GM12878 (cell line): Measurements from ENCODE around the gene OOSP2. TPM values are rescaled to one million over a fixed set of nuclear protein-coding genes. Genes with fewer than 3 reads are reported as not detected.

Source experiments
- ATAC-seq: fragments of 200-7000 bp; cut with Tn5 transposase; 3 replicates; pipeline ENCODE4 v1.9.1; 2020; ENCODE audit warnings: mild to moderate bottlenecking, moderate library complexity
- BruUV-seq: library from RNA; stranded (reverse); fragments of 400-500 nt; replicated peaks from 2 replicates; lab custom pipeline; 2021; lab: Mats Ljungman, UMichigan
- CTCF ChIA-PET: fragments of 300-600 bp; sonication (Branson Sonifier 250); formaldehyde crosslinking; extraction: SDS; loops from one replicate; lab custom pipeline; 2021; ENCODE audit warnings: inconsistent platforms; lab: Yijun Ruan, JAX
- POLR2A ChIA-PET: fragments of 350-600 bp; formaldehyde crosslinking; extraction: SDS; loops from one replicate; lab custom pipeline; 2021; ENCODE audit warnings: inconsistent platforms; lab: Charles Lee
- RAD21 ChIA-PET: fragments of 300-600 bp; sonication (Branson Sonifier 250); formaldehyde crosslinking; loops from one replicate; lab custom pipeline; 2023; ENCODE audit warnings: antibody characterized with exemption; ENCODE audit not compliant: unreplicated experiment; lab: Charles Lee
- SMC1A ChIA-PET: fragments of 300-600 bp; sonication (Branson Sonifier 250); formaldehyde crosslinking; loops from one replicate; lab custom pipeline; 2023; ENCODE audit not compliant: unreplicated experiment, uncharacterized antibody; lab: Charles Lee
- DNase-seq: peaks from one replicate; pipeline ENCODE4 v3.0.0-alpha.2; 2011; ENCODE audit warnings: low read depth, low spot score
- FAIRE-seq: peaks from 3 replicates; lab custom pipeline; 2011; peaks lifted over from hg19 to GRCh38; lab: Jason Lieb, UNC
- H2AFZ ChIP-seq: 2 replicates; pipeline ENCODE4 v1.6.0; 2011; ENCODE audit warnings: low read depth, low read length, control low read depth; ENCODE audit not compliant: control insufficient read depth
- H3K27ac ChIP-seq: 2 replicates; pipeline ENCODE4 v1.5.1; 2011; ENCODE audit warnings: control low read depth; ENCODE audit not compliant: control insufficient read depth, insufficient read depth
- H3K27me3 ChIP-seq, 2 experiments: replicated peaks in 1 of 2; 2 replicates each; pipeline versions ENCODE4 v1.6.0 to v1.6.1; 2011; ENCODE audit warnings: low read length in 1 of 2; ENCODE audit not compliant: control insufficient read depth in 2 of 2, insufficient read depth in 2 of 2
- H3K36me3 ChIP-seq, 2 experiments: 2 replicates each; pipeline ENCODE4 v1.5.1; 2011; ENCODE audit warnings: low read length in 1 of 2; ENCODE audit not compliant: control insufficient read depth in 2 of 2, insufficient read depth in 2 of 2
- H3K4me1 ChIP-seq: 2 replicates; pipeline ENCODE4 v1.6.1; 2011; ENCODE audit warnings: mild to moderate bottlenecking, low read length, moderate library complexity, mixed read lengths; ENCODE audit not compliant: control insufficient read depth, insufficient read depth
- H3K4me2 ChIP-seq: 2 replicates; pipeline ENCODE4 v1.6.0; 2011; ENCODE audit warnings: control low read depth; ENCODE audit not compliant: control insufficient read depth, insufficient read depth
- H3K4me3 ChIP-seq: fragments of 200-600 bp; sonication (generic); 2 replicates; pipeline ENCODE4 v1.5.1; 2016
- H3K79me2 ChIP-seq: 2 replicates; pipeline ENCODE4 v1.6.0; 2011; ENCODE audit warnings: low read length; ENCODE audit not compliant: control insufficient read depth, insufficient read depth
- H3K9ac ChIP-seq: 2 replicates; pipeline ENCODE4 v1.8.0; 2011; ENCODE audit warnings: low read length, control low read depth, mixed read lengths; ENCODE audit not compliant: control insufficient read depth, insufficient read depth
- H3K9me3 ChIP-seq: replicated peaks from 3 replicates; pipeline ENCODE4 v1.5.1; 2011; ENCODE audit warnings: mild to moderate bottlenecking, low read length; ENCODE audit not compliant: control insufficient read depth, insufficient read depth
- H4K20me1 ChIP-seq: 2 replicates; pipeline ENCODE4 v1.6.0; 2011; ENCODE audit not compliant: control insufficient read depth, insufficient read depth
- CBFB ChIP-seq: IDR thresholded peaks from 2 replicates; pipeline ENCODE4 v1.6.1; 2016; ENCODE audit warnings: antibody characterized with exemption, low read depth
- DPF2 ChIP-seq: fragments of 450-650 bp; IDR thresholded peaks from 2 replicates; pipeline ENCODE4 v1.6.1; 2017; ENCODE audit warnings: mild to moderate bottlenecking
- GATAD2B ChIP-seq: fragments of 450-650 bp; conservative IDR thresholded peaks from 2 replicates; pipeline ENCODE4 v1.6.1; 2017; ENCODE audit warnings: low read depth, mild to moderate bottlenecking, moderate library complexity
- HDGF ChIP-seq: fragments of 450-650 bp; IDR thresholded peaks from 2 replicates; pipeline ENCODE4 v1.6.1; 2016; ENCODE audit warnings: antibody characterized with exemption
- MEF2A ChIP-seq: IDR thresholded peaks from 2 replicates; pipeline ENCODE4 v1.6.1; 2011; ENCODE audit warnings: low read depth, mild to moderate bottlenecking, low read length, moderate library complexity; ENCODE audit not compliant: insufficient read depth
- MTA2 ChIP-seq: fragments of 450-650 bp; IDR thresholded peaks from 2 replicates; pipeline ENCODE4 v1.6.1; 2016; ENCODE audit warnings: low read depth, mild to moderate bottlenecking, moderate library complexity
- MYC ChIP-seq: IDR thresholded peaks from 2 replicates; pipeline ENCODE4 v1.6.1; 2011; ENCODE audit warnings: mild to moderate bottlenecking, low read length, moderate library complexity, inconsistent platforms; ENCODE audit not compliant: insufficient read depth, insufficient replicate concordance, insufficient read length, severe bottlenecking
- NR2F1 ChIP-seq: fragments of 450-650 bp; conservative IDR thresholded peaks from 2 replicates; pipeline ENCODE4 v1.6.1; 2017; ENCODE audit warnings: mild to moderate bottlenecking
- RFX5 ChIP-seq: IDR thresholded peaks from 2 replicates; pipeline ENCODE4 v1.6.1; 2011; ENCODE audit warnings: low read depth, low read length, improper control_type of control experiment
- STAT3 ChIP-seq: IDR thresholded peaks from 2 replicates; pipeline ENCODE4 v1.6.1; 2011; ENCODE audit warnings: low read depth, low read length, improper control_type of control experiment
- TARDBP ChIP-seq: IDR thresholded peaks from 2 replicates; pipeline ENCODE4 v1.6.1; 2016; ENCODE audit warnings: borderline replicate concordance
- TCF7 ChIP-seq: IDR thresholded peaks from 2 replicates; pipeline ENCODE4 v1.6.1; 2014; ENCODE audit warnings: antibody characterized with exemption, borderline replicate concordance
- ZNF207 ChIP-seq: fragments of 450-650 bp; IDR thresholded peaks from 2 replicates; pipeline ENCODE4 v1.6.1; 2014; ENCODE audit warnings: antibody characterized with exemption, mild to moderate bottlenecking, borderline replicate concordance
- ZNF24 ChIP-seq: fragments of 450-650 bp; IDR thresholded peaks from 2 replicates; pipeline ENCODE4 v1.6.1; 2017; ENCODE audit warnings: antibody characterized with exemption, mild to moderate bottlenecking
- ZNF384 ChIP-seq: IDR thresholded peaks from 2 replicates; pipeline ENCODE4 v1.6.1; 2012; ENCODE audit warnings: low read depth, mild to moderate bottlenecking, low read length, improper control_type of control experiment, borderline replicate concordance
- WGBS: methylation state at CpG from one replicate; pipeline ENCODE4 v1.1.6; 2016; ENCODE audit warnings: low lambda C conversion rate; ENCODE audit not compliant: insufficient replicate concordance, insufficient coverage; ENCODE audit errors: missing lambda C conversion rate; 5-methylcytosine and 5-hydroxymethylcytosine counted together
- in situ Hi-C: fragments of 300-500 bp; cut with MboI; formaldehyde crosslinking; loops from 9 replicates; pipeline ENCODE4 v1.14.3; 2018; ENCODE audit warnings: mixed read lengths
- intact Hi-C: fragments of 100-400 bp; cut with micrococcal nuclease; formaldehyde crosslinking; loops from one replicate; pipeline ENCODE4 v1.14.2; 2022; ENCODE audit not compliant: unreplicated experiment
- polyA plus RNA-seq, 11 experiments: library from polyadenylated mRNA; depleted of rRNA in 4 of 11; unstranded in 6 of 11; stranded (reverse) in 5 of 11; fragments of >200 nt; fragmentation: Nextera tagmentation in 4 of 11; fragmentation: Illumina TruSeq in 1 of 11; extraction: Ambion mirVana in 4 of 11; extraction: Trizol in 1 of 11; gene quantifications; 1 replicate in 1 of 11; 2 replicates in 10 of 11; pipeline versions ENCODE4 v1.2.1 to v1.2.3, GENCODE V29; 2011 to 2016; ENCODE audit warnings: inconsistent platforms in 2 of 11, missing spikeins in 2 of 11, low read depth in 1 of 11
- total RNA-seq, 4 experiments: library from RNA; depleted of rRNA in 3 of 4; stranded (reverse); fragments of >200 nt in 3 of 4; fragmentation: Illumina TruSeq in 1 of 4; extraction: Trizol in 1 of 4; gene quantifications; 2 replicates each; pipeline versions ENCODE4 v1.2.1 to v1.2.3, GENCODE V29; 2013 to 2021
- TF ChIP-seq, protein P1 (sequence below): IDR thresholded peaks from 2 replicates; pipeline ENCODE4 v1.6.1; 2012; ENCODE audit warnings: low read depth, low read length, improper control_type of control experiment
- TF ChIP-seq, protein P2 (sequence below): fragments of 450-650 bp; formaldehyde crosslinking; IDR thresholded peaks from 2 replicates; pipeline ENCODE4 v1.5.0; 2022; ENCODE audit warnings: mild to moderate bottlenecking, missing genetic modification characterization
- TF ChIP-seq, protein P3 (sequence below): fragments of 450-650 bp; IDR thresholded peaks from 2 replicates; pipeline ENCODE4 v1.6.1; 2017; ENCODE audit warnings: mild to moderate bottlenecking
- TF ChIP-seq, protein P4 (sequence below): IDR thresholded peaks from 2 replicates; pipeline ENCODE4 v1.6.1; 2011; ENCODE audit warnings: borderline replicate concordance, low read depth, mild to moderate bottlenecking, moderate library complexity, mixed read lengths, low read length; ENCODE audit not compliant: insufficient read depth; ENCODE audit errors: extremely low read length

OOSP2 gene
- total and polyA plus RNA-seq, 10 of the 15 experiments (the other 5 are each of a cell fraction or from before 2014, with no cell fraction given) = not detected

DNA sequence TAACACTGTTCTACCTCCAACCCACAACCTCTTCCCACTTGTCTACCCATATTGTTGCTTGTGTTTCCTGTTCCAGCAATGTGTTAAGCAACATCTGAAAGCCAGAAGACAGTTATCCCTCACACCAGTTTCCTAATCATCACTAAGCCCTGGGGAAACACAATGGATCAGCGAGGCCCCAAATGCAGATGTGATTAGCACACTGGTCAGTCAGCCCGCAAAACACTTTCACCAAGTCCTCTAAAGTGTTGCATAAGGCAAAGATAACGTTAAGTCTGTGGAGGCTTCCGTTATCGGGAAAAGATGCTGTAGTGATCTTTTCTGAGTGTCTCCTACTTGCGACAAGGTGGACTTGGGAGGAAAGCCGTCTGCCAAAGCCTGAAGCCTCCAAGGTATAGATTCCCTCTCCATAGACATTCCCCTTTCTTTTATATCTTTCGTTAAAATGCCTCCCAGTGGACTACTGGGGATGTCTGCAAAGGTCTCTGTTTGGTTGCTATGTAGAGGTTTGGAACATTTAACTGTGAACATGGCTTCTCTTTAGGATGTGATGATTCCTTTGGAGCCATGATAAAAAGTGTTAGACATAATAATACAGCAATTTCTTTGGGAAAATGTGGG, 16.2 kb downstream of the OOSP2 start, which contains the start of gene MS4A3:
Gene MS4A3 (plus strand): TSS at position 317 of the 621 bp plus-strand sequence. CDS start 4,496 bp downstream, outside the sequence.
- ATAC-seq (no peak), FAIRE-seq (no peak), DNase-seq (no peak)
- BruUV-seq = no TSS peak
- H3K9me3 ChIP-seq = no peaks in the 10 kb centered on the region
- in situ Hi-C loops = no loop called here
- H3K4me3 ChIP-seq = no peak within 1 kb of the TSS
- intact Hi-C loops = no loop called here
- POLR2A ChIA-PET = no interaction called here
- RAD21 ChIA-PET = interaction anchor here (0.9 kb wide), 1 partner anchor 195 kb away, joined by 3 read pairs; no protein-coding TSS in a partner anchor
- CTCF ChIA-PET = no interaction called here
- no peak within 1 kb of the TSS for H3K4me2 ChIP-seq
- H3K27ac ChIP-seq = no peak within 1 kb of the TSS
- no peaks in the 10 kb centered on the region for H3K79me2 ChIP-seq
- no peak within 1 kb of the TSS for H3K9ac ChIP-seq
- H3K27me3 ChIP-seq = peaks cover 0 to 1% of the 10 kb centered on the region in 2 experiments; a peak in 2 of 4 replicates
- no peak within 1 kb of the TSS for H2AFZ ChIP-seq
- no peaks in the 10 kb centered on the region for H4K20me1 ChIP-seq
- H3K4me1 ChIP-seq = no peaks in the 10 kb centered on the region
- 39% methylated on average over 8 of the region's 8 CpGs for WGBS
- H3K36me3 ChIP-seq = no peaks in the 10 kb centered on the region
- TF ChIP-seq NR2F1 = no peak
- TF ChIP-seq ZNF24 = no peak
- no peak for TF ChIP-seq ZNF207
- no peak for TF ChIP-seq HDGF
- no peak for TF ChIP-seq MYC
- no peak for TF ChIP-seq TARDBP
- no peak for TF ChIP-seq MEF2A
- no peak for TF ChIP-seq ZNF384
- no peak for TF ChIP-seq CBFB
- TF ChIP-seq, protein P1, sequence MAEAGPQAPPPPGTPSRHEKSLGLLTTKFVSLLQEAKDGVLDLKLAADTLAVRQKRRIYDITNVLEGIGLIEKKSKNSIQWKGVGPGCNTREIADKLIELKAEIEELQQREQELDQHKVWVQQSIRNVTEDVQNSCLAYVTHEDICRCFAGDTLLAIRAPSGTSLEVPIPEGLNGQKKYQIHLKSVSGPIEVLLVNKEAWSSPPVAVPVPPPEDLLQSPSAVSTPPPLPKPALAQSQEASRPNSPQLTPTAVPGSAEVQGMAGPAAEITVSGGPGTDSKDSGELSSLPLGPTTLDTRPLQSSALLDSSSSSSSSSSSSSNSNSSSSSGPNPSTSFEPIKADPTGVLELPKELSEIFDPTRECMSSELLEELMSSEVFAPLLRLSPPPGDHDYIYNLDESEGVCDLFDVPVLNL = no peak
- no peak for TF ChIP-seq DPF2
- no peak for TF ChIP-seq GATAD2B
- TF ChIP-seq, protein P2, sequence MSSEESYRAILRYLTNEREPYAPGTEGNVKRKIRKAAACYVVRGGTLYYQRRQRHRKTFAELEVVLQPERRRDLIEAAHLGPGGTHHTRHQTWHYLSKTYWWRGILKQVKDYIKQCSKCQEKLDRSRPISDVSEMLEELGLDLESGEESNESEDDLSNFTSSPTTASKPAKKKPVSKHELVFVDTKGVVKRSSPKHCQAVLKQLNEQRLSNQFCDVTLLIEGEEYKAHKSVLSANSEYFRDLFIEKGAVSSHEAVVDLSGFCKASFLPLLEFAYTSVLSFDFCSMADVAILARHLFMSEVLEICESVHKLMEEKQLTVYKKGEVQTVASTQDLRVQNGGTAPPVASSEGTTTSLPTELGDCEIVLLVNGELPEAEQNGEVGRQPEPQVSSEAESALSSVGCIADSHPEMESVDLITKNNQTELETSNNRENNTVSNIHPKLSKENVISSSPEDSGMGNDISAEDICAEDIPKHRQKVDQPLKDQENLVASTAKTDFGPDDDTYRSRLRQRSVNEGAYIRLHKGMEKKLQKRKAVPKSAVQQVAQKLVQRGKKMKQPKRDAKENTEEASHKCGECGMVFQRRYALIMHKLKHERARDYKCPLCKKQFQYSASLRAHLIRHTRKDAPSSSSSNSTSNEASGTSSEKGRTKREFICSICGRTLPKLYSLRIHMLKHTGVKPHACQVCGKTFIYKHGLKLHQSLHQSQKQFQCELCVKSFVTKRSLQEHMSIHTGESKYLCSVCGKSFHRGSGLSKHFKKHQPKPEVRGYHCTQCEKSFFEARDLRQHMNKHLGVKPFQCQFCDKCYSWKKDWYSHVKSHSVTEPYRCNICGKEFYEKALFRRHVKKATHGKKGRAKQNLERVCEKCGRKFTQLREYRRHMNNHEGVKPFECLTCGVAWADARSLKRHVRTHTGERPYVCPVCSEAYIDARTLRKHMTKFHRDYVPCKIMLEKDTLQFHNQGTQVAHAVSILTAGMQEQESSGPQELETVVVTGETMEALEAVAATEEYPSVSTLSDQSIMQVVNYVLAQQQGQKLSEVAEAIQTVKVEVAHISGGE (CRISPR knock-in tag) = no peak
- TF ChIP-seq, protein P3, sequence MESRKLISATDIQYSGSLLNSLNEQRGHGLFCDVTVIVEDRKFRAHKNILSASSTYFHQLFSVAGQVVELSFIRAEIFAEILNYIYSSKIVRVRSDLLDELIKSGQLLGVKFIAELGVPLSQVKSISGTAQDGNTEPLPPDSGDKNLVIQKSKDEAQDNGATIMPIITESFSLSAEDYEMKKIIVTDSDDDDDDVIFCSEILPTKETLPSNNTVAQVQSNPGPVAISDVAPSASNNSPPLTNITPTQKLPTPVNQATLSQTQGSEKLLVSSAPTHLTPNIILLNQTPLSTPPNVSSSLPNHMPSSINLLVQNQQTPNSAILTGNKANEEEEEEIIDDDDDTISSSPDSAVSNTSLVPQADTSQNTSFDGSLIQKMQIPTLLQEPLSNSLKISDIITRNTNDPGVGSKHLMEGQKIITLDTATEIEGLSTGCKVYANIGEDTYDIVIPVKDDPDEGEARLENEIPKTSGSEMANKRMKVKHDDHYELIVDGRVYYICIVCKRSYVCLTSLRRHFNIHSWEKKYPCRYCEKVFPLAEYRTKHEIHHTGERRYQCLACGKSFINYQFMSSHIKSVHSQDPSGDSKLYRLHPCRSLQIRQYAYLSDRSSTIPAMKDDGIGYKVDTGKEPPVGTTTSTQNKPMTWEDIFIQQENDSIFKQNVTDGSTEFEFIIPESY = no peak
- no peak for TF ChIP-seq TCF7
- no peak for TF ChIP-seq RFX5
- TF ChIP-seq, protein P4, sequence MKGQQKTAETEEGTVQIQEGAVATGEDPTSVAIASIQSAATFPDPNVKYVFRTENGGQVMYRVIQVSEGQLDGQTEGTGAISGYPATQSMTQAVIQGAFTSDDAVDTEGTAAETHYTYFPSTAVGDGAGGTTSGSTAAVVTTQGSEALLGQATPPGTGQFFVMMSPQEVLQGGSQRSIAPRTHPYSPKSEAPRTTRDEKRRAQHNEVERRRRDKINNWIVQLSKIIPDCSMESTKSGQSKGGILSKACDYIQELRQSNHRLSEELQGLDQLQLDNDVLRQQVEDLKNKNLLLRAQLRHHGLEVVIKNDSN = no peak
- TF ChIP-seq MTA2 = no peak
- no peak for TF ChIP-seq STAT3
- SMC1A ChIA-PET = no interaction called here
